ENCODE data around the gene MRC1.

GRCh38 chr10:17841050-17841449 lies 31.9 kb downstream of the MRC1 start:
- TF ChIP-seq POLR2A (IDR thresholded peaks at IDR 0.05) (no peak), CTCF (IDR thresholded peaks at IDR 0.05) (no peak)
